Upper lobe of left lung (tissue), 4 donors: Measurements from ENCODE around the gene FAM13A.

Source experiments
- CTCF ChIP-seq, 6 experiments: fragments of 450-650 bp in 4 of 6; fragments of 200-600 bp in 2 of 6; sonication (generic) in 2 of 6; IDR thresholded peaks; one replicate each; pipeline ENCODE4 v1.5.1; 2016 to 2019; ENCODE audit warnings: antibody characterized with exemption in 6 of 6
- EP300 ChIP-seq, 4 donors: sonication (generic); formaldehyde crosslinking; IDR thresholded peaks; one replicate each; pipeline ENCODE4 v1.5.1; 2017; ENCODE audit warnings: antibody characterized with exemption in 4 of 4, control low read depth in 2 of 4

- TF ChIP-seq CTCF (IDR thresholded peaks at IDR 0.05) (no peak), EP300 (IDR thresholded peaks at IDR 0.05) (no peak)
These were observed 271.0 kb downstream of the FAM13A start for GRCh38 chr4:88786011-88786410.
